NCI-H748 treated with DMSO at 0.1 percent for 48 hours (cell line): Measurements from ENCODE around the gene RARB.

ENCODE experiments used
- DNase-seq: peaks from one replicate; lab custom pipeline; 2025; lab: John Stamatoyannopoulos, UW

Gene RARB

GRCh38 chr3:25578059-25578458 is 150.0 kb downstream of the RARB start:
- DNase-seq: no peak

DNA sequence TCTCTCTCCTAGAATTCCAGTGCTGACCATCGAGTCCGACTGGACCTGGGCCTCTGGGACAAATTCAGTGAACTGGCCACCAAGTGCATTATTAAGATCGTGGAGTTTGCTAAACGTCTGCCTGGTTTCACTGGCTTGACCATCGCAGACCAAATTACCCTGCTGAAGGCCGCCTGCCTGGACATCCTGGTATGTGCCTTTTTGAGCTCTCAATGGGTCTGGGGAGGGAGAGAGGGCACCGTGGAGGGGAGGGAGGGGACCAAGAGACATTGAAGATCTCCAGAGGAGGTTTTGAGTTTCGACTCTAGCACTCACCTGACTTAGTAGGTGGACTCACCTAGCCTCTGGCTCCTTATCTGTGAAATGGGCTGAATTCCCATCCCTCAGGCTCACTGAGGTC is 152.5 kb downstream of the RARB start:
- no peak for DNase-seq

DNA sequence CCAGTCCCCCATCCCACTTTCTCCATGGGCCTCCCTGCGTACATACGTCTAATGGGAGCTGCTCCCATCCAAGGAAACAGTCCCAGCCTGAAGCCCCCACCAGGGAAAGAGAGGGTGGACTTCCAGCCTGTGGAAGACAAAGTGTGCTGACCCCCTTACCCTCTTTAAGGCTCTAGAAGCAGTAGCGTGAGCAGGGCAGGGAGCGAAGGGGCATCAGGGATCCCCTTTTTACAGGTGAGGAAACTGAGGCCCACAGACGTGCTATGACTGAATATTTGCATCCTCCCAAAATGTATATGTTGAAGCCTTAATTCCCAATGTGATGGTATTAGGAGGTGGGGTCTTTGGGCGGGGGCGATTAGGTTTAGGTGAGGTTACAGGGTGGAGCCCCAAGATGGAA is 153.3 kb downstream of the RARB start:
- no peak for DNase-seq

- DNase-seq: no peak
These were observed 153.8 kb downstream of the RARB start for GRCh38 chr3:25581823-25582222.

DNA sequence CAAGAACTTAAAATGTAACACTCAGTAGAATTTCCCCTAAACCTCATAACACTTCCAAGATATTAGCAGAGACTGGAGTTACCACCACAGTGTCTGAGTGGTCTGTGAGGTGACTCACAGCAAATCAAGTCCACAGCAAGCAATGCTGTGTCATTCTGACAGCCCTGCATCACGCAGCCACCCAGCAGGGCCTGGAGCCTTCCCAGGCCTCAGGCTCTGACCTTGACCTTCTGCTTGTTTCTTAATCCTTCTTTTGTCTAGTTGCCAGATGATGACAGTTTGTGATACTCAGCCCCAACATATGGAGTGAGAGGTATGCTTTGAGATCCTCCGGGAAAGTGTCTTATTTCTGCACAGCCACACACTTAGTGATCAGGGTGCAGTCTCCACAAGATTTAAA is 154.2 kb downstream of the RARB start:
- DNase-seq: no peak

GRCh38 chr3:25583343-25583742 is 155.3 kb downstream of the RARB start:
- DNase-seq: no peak

GRCh38 chr3:25584011-25584789 is 156.1 kb downstream of the RARB start:
- DNase-seq: no peak

DNA sequence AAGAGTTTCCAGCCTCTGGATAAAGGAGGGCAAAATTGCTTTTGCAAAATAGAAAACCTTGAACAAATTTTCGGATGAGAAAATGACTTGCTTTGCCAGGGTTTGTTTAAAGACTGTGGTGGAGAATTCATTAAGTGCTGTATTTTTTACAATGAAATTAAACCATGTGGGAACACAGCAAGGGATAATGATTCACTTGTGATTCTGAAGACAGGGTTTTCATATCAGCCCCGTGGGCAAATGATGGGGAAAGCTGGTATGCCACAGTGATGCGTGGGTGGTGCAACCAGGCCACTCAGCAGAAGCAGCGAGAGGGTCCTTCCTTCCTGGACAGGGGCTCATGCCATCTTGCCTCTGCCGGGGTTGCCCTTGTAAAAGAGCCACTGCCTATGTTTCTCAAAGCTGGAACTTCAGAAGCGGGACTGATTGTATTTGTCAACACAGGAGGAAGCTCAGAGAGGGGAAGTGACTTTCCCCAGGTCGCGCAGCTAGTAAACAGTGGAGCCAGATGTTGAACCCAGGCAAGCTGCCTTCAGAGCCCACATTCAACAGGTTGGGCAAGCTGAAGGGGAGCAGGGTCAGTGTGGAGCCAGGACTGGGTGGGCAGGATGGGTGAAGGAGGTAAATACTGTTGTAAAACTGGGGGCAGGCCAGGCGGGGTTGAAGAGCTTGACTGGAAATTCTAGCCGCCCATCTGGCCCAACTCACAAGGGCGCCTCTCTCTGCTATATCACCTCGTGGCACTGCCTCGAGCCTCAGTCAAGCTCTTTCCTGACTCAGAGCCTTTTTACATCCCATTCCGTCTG is 157.5 kb downstream of the RARB start:
- DNase-seq: no peak

GRCh38 chr3:25586167-25586505 is 158.1 kb downstream of the RARB start:
- DNase-seq: no peak

DNA sequence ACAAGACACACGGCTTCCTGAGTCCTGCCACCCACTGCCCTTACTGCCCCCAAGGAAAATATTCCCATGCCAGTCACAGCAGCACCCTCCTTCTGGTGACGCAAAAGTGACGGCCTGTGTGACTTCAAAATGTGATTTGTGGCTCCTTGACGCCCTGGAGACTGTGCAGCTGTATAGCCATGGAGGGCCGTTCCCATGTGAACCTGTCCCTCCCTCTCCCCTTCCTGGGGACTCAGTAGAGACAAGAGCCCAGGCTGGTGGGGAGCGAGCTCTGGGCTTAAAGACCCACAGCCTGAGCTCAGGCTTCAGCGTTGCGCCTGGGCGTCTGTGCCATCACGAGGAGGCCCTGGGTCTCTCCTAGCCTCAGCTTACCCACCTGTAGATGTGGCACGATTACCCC is 158.5 kb downstream of the RARB start:
- no peak for DNase-seq

DNA sequence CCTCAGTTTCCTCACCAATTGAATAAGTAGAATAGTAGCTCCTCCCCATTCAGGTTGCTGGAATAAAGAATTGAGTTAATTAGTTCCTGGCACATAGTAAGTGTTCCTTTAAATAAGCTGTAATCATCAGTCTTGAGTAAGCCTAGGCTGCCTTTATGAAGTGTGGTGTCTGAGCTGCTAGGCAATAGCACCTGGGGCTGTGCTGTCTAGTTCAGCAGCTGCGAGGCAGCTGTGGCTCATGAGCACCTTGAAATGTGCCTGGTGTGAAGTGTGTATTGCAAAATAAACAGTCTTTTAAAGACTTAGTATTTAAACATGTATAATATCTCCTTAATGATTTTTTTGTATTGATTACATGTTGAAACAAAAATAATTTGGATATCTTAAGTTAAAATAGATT is 159.0 kb downstream of the RARB start:
- no peak for DNase-seq

DNA sequence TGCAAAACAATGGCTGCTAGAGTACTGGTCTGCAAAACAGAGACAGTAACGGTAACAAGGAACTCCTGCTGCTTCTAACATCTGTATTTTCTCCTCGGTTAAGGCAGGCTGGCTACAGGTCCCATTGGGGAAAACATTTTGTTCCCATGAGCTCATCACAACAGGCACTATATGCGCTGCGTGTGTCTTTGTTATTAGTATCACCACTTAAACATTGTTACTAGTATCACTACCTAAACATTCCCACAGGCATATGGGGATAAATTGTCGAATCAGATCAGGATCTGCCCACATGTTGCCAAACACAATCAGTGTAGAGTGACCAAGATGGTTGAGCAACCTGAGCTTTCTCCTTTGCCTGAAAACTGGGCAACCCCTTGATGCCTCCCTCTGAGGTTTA is 159.5 kb downstream of the RARB start:
- DNase-seq: no peak

DNA sequence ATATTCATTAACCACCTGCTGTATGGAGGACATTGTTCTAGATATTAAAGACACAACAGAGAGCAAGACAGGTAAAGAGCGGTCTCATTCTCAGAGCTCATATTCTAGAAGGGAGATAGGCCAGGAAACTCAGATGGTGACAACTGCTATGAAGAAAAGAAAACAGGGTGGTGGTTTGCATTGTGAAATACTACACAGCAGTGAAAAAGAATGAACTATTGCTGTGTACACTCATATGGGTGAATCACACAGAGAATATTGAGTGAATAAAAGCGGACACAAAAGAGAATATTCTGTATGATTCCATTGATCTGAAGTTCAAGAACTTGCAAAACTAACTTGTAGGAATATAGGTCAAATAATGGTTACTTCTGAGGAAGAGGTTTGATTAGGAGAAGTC is 159.9 kb downstream of the RARB start:
- DNase-seq: no peak

DNA sequence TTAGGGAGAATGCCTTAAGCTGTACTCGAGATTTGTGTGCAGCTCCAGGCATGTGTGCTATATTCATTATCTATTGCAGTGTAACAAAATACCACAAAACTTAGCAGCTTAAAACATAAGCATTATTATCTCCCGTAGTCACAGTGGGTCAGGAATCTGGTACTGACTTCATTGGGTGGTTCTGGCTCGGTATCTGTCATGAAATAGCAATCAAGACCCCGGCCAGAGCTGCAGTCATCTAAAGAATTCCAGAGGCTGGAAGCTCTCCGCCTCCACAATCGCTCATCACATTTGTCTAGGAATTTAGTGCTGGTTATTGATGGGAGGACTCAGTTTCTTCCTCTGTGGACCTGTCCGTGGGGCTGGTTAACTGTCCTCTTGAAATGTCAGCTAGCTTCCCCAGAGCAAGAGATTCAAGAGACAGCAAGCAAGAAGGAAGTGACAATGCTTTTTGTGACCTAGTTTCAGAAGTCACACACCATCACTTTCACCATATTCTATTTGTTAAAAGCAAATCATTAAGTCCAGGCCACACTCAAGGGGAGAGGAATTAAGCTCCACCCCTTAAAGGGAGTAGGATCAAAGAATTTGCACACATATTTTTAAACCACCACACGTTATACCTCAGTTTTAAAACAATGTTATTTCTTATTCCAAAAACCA is 160.5 kb downstream of the RARB start:
- no peak for DNase-seq

GRCh38 chr3:25589104-25589782 is 161.2 kb downstream of the RARB start:
- no peak for DNase-seq

DNA sequence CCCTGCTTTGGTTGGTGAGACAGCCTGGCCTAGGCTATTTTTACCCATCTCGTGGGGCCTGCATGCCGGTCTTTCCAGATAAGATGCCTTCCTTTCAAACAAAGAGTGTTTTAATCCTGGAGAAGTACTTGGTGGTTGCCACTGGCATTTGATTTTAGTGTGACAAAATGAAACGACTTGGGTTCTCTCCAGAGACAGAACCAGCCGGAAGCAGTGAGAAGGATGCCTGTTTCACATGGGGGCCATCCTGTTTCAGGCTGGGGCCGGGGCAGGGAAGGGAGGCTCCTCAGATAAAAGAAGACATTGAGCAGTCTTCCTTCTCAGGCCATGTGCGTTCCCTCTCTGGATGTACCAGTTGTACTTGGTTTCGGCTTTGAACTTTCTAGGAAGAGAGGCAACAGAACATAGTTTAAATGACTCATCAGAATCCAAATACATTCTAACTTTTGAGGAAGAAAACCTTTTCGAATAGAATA is 161.8 kb downstream of the RARB start:
- DNase-seq: no peak

- DNase-seq: no peak
These were observed 164.5 kb downstream of the RARB start for GRCh38 chr3:25592510-25592968.

- no peak for DNase-seq
These were observed 164.9 kb downstream of the RARB start for GRCh38 chr3:25593001-25593400.

DNA sequence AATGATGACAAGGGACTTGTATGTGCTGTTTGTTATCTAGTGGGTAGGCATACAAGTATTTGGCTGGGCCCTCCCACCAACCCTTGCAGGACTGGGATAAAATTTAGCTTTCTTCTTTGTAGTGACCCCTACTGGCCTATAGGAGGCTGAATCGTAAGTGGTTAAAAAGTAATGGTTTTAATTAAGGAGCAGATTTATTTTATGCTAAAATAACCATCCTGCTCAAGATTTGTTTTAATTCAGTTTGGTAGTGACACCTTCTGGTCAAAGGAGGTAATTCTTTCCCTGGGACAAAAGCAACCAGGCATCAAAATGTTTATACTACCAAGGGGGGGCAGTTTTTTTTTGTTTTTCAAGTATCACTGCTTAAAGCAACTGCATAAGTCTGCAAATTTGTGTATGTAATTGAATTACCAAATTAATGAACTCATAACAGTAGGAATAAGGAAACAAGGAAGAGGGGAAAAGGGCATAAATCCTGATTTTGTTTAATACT is 166.0 kb downstream of the RARB start:
- DNase-seq: no peak

GRCh38 chr3:25597535-25598101 is 169.6 kb downstream of the RARB start:
- no peak for DNase-seq

GRCh38 chr3:25603703-25604102 is 175.6 kb downstream of the RARB start:
- no peak for DNase-seq
